Endothelial cell of umbilical vein (primary cell): ENCODE measurements around the gene SS18L1. TPM values are rescaled to one million over a fixed set of nuclear protein-coding genes. Genes with fewer than 3 reads are reported as not detected.

ENCODE experiments used
- BruUV-seq: library from RNA; stranded (reverse); fragments of 400-500 nt; replicated peaks from 2 replicates; lab custom pipeline; 2021; lab: Mats Ljungman, UMichigan
- CTCF ChIA-PET: fragments of 300-600, 350-600 bp; sonication (Branson Sonifier 250); formaldehyde crosslinking; loops from one replicate; lab custom pipeline; 2021; ENCODE audit warnings: antibody characterized with exemption, inconsistent platforms; lab: Charles Lee
- POLR2A ChIA-PET: fragments of 300-600, 350-600 bp; sonication (Branson Sonifier 250); formaldehyde crosslinking; loops from one replicate; lab custom pipeline; 2021; ENCODE audit warnings: antibody characterized with exemption, inconsistent platforms; lab: Charles Lee
- DNase-seq: peaks from one replicate; pipeline ENCODE4 v3.0.0-alpha.2; 2011; ENCODE audit warnings: low read depth, low spot score
- FAIRE-seq: peaks from 2 replicates; lab custom pipeline; 2011; peaks lifted over from hg19 to GRCh38; lab: Jason Lieb, UNC
- H2AFZ ChIP-seq: 2 replicates; pipeline ENCODE4 v1.6.0; 2012; ENCODE audit warnings: low read depth, low read length, control low read depth, inconsistent platforms
- H3K27ac ChIP-seq: 2 replicates; pipeline ENCODE4 v1.5.1; 2011; ENCODE audit warnings: low read depth, mild to moderate bottlenecking, control low read depth, low read length, moderate library complexity; ENCODE audit not compliant: insufficient read depth
- H3K27me3 ChIP-seq, 2 experiments: 2 replicates each; pipeline versions ENCODE4 v1.6.0 to v1.6.1; 2011; ENCODE audit warnings: low read length in 2 of 2, mixed read lengths in 1 of 2; ENCODE audit not compliant: control insufficient read depth in 2 of 2, insufficient read depth in 2 of 2
- H3K36me3 ChIP-seq, 2 experiments: 2 replicates in 1 of 2; 3 replicates in 1 of 2; pipeline ENCODE4 v1.5.1; 2011; ENCODE audit warnings: low read length in 2 of 2, mild to moderate bottlenecking in 1 of 2, moderate library complexity in 1 of 2; ENCODE audit not compliant: control insufficient read depth in 2 of 2, insufficient read depth in 2 of 2; ENCODE audit errors: extremely low read depth in 1 of 2
- H3K4me1 ChIP-seq: 3 replicates; pipeline ENCODE4 v1.5.1; 2011; ENCODE audit warnings: mild to moderate bottlenecking, low read length; ENCODE audit not compliant: control insufficient read depth, insufficient read depth; ENCODE audit errors: extremely low read depth
- H3K4me2 ChIP-seq: 2 replicates; pipeline ENCODE4 v1.6.1; 2011; ENCODE audit warnings: low read length, control low read depth, mixed read lengths; ENCODE audit not compliant: insufficient read depth
- H3K4me3 ChIP-seq, 3 experiments: fragments of 200-600 bp in 1 of 3; sonication (generic), shearing (Covaris generic) in 1 of 3; replicated peaks in 1 of 3; 2 replicates each; pipeline ENCODE4 v1.5.1; 2011 to 2016; ENCODE audit warnings: control low read depth in 3 of 3, low read length in 3 of 3, mild to moderate bottlenecking in 2 of 3, inconsistent platforms in 1 of 3, low read depth in 1 of 3, moderate library complexity in 1 of 3; ENCODE audit not compliant: insufficient read depth in 1 of 3
- H3K79me2 ChIP-seq: 2 replicates; pipeline ENCODE4 v1.6.0; 2012; ENCODE audit warnings: low read length, inconsistent platforms; ENCODE audit not compliant: control insufficient read depth, insufficient read depth
- H3K9ac ChIP-seq: replicated peaks from 2 replicates; pipeline ENCODE3; 2011; ENCODE audit warnings: low read length, control low read depth; ENCODE audit not compliant: insufficient read depth; ENCODE audit errors: extremely low read depth
- H3K9me1 ChIP-seq: replicated peaks from 3 replicates; pipeline ENCODE4 v1.6.0; 2011; ENCODE audit warnings: mild to moderate bottlenecking, low read length; ENCODE audit not compliant: control insufficient read depth, insufficient read depth; ENCODE audit errors: extremely low read depth
- H3K9me3 ChIP-seq: replicated peaks from 2 replicates; pipeline ENCODE4 v1.5.1; 2012; ENCODE audit warnings: low read length, inconsistent platforms; ENCODE audit not compliant: control insufficient read depth, insufficient read depth
- H4K20me1 ChIP-seq: replicated peaks from 2 replicates; pipeline ENCODE3; 2011; ENCODE audit warnings: mild to moderate bottlenecking, low read length; ENCODE audit not compliant: control insufficient read depth, insufficient read depth; ENCODE audit errors: extremely low read depth
- EZH2 ChIP-seq: IDR thresholded peaks from 2 replicates; pipeline ENCODE4 v1.6.1; 2012; ENCODE audit warnings: borderline replicate concordance, low read depth, mild to moderate bottlenecking, moderate library complexity, low read length, inconsistent platforms; ENCODE audit not compliant: severe bottlenecking
- FOS ChIP-seq: IDR thresholded peaks from 2 replicates; pipeline ENCODE4 v1.6.1; 2011; ENCODE audit warnings: mild to moderate bottlenecking, low read length, moderate library complexity, borderline replicate concordance; ENCODE audit not compliant: insufficient read depth
- GATA2 ChIP-seq: IDR thresholded peaks from 2 replicates; pipeline ENCODE4 v1.7.0; 2011; ENCODE audit warnings: low read depth, mild to moderate bottlenecking, moderate library complexity, mixed read lengths, low read length; ENCODE audit not compliant: insufficient read length, insufficient read depth
- JUN ChIP-seq: IDR thresholded peaks from 2 replicates; pipeline ENCODE4 v1.6.1; 2011; ENCODE audit warnings: borderline replicate concordance, low read depth; ENCODE audit not compliant: insufficient read length, insufficient read depth
- MYC ChIP-seq: IDR thresholded peaks from one replicate; pipeline ENCODE4 v1.6.1; 2011; ENCODE audit warnings: mild to moderate bottlenecking, low read depth, low read length
- POLR2A ChIP-seq: IDR thresholded peaks from 2 replicates; pipeline ENCODE4 v1.6.1; 2012; ENCODE audit warnings: low read depth, mild to moderate bottlenecking, control low read depth, low read length
- POLR2AphosphoS5 ChIP-seq: IDR thresholded peaks from 2 replicates; pipeline ENCODE4 v1.6.1; 2012; ENCODE audit warnings: low read depth, mild to moderate bottlenecking, control low read depth, low read length, moderate library complexity; ENCODE audit not compliant: insufficient read depth
- dilution Hi-C: fragments of 300-500 bp; cut with MboI; formaldehyde crosslinking; loops from one replicate; pipeline ENCODE4 v1.15.0; 2019; ENCODE audit warnings: low sequenced_read_pairs; ENCODE audit not compliant: extremely low pct_ligation_motif_present
- intact Hi-C: fragments of 100-400 bp; cut with micrococcal nuclease; formaldehyde crosslinking; loops from one replicate; pipeline ENCODE4 v1.10.0; 2022
- polyA plus RNA-seq, 4 experiments: library from polyadenylated mRNA; depleted of rRNA in 3 of 4; stranded (reverse) in 3 of 4; unstranded in 1 of 4; fragments of >200 nt; gene quantifications; 2 replicates each; pipeline versions ENCODE4 v1.2.1 to v1.2.3, GENCODE V29; 2011 to 2012; ENCODE audit warnings: missing spikeins in 1 of 4
- total RNA-seq: library from RNA; stranded (reverse); gene quantifications from 2 replicates; pipeline ENCODE4 v1.2.3, GENCODE V29; 2021
- TF ChIP-seq, protein P1 (sequence below), 2 donors: IDR thresholded peaks; 1 replicate in 1 of 2; 2 replicates in 1 of 2; pipeline ENCODE4 v1.5.1; 2011; ENCODE audit warnings: low read length in 2 of 2, mild to moderate bottlenecking in 2 of 2, moderate library complexity in 2 of 2, control low read depth in 1 of 2, inconsistent platforms in 1 of 2, low read depth in 1 of 2; ENCODE audit not compliant: insufficient read depth in 1 of 2; ENCODE audit errors: extremely low read depth in 1 of 2
- TF ChIP-seq, protein P2 (sequence below): IDR thresholded peaks from 2 replicates; pipeline ENCODE4 v1.6.1; 2011; ENCODE audit not compliant: insufficient read depth, insufficient read length

SS18L1 gene
- total and polyA plus RNA-seq, 2 donors (not counting 3 experiments of a cell fraction or from before 2014, with no cell fraction given) = 15.4 to 21.7 TPM

DNA sequence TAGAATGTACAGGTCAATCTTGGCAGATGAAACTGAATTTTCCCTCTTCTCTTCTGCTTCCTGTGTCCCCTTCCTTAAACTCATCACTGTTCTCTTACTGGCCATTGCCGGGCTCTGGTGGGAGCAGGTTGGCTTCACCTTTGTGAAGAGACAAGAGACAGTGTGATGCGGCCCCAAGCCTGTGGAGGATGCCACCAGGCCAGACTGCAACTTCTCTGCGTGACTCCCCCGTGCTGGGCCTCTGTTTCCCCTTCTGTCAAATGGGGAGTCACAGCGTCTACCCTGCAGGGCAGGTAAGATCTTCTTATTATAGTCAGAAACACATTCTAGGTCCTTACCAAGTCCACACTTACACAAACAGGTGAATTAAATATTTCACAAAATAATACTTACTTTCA is 23.2 kb upstream of the SS18L1 start:
- no peak overlapping the region for H3K27ac ChIP-seq
- no TSS peak for BruUV-seq
- no peaks in the 10 kb centered on the region for H3K9me1 ChIP-seq
- H3K27me3 ChIP-seq = peaks cover 9 to 17% of the 10 kb centered on the region in 2 experiments
- H3K4me2 ChIP-seq = no peak overlapping the region
- intact Hi-C loops = loop anchor here (5.0 kb wide), 2 partner anchors 93 to 108 kb away; no protein-coding TSS in a partner anchor
- H3K79me2 ChIP-seq = peaks cover 16% of the 10 kb centered on the region
- FAIRE-seq = no peak
- H2AFZ ChIP-seq = no peak overlapping the region
- H4K20me1 ChIP-seq = no peaks in the 10 kb centered on the region
- peaks cover 0 to 7% of the 10 kb centered on the region in 2 experiments for H3K36me3 ChIP-seq
- H3K9me3 ChIP-seq = no peaks in the 10 kb centered on the region
- ChIA-PET CTCF (interaction anchor here (0.6 to 3.1 kb wide), 3 partner anchors 47 to 110 kb away, joined by 4 to 22 read pairs (median 10); no protein-coding TSS in a partner anchor), POLR2A (no interaction called here)
- TF ChIP-seq, protein P1, sequence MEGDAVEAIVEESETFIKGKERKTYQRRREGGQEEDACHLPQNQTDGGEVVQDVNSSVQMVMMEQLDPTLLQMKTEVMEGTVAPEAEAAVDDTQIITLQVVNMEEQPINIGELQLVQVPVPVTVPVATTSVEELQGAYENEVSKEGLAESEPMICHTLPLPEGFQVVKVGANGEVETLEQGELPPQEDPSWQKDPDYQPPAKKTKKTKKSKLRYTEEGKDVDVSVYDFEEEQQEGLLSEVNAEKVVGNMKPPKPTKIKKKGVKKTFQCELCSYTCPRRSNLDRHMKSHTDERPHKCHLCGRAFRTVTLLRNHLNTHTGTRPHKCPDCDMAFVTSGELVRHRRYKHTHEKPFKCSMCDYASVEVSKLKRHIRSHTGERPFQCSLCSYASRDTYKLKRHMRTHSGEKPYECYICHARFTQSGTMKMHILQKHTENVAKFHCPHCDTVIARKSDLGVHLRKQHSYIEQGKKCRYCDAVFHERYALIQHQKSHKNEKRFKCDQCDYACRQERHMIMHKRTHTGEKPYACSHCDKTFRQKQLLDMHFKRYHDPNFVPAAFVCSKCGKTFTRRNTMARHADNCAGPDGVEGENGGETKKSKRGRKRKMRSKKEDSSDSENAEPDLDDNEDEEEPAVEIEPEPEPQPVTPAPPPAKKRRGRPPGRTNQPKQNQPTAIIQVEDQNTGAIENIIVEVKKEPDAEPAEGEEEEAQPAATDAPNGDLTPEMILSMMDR (IDR thresholded peaks at IDR 0.05; ENCODE audit: extremely low read depth in 1 of 2, insufficient read depth in 1 of 2, low read depth in 1 of 2, low read length in 2 of 2) = no peak
- TF ChIP-seq FOS = no peak
- TF ChIP-seq, protein P2, sequence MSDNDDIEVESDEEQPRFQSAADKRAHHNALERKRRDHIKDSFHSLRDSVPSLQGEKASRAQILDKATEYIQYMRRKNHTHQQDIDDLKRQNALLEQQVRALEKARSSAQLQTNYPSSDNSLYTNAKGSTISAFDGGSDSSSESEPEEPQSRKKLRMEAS = no peak
- no peak for TF ChIP-seq EZH2
- TF ChIP-seq POLR2AphosphoS5 = no peak
- no peak for TF ChIP-seq POLR2A
- no peak for TF ChIP-seq MYC
- TF ChIP-seq JUN = no peak
- no peak for TF ChIP-seq GATA2
- no peak overlapping the region for H3K4me3 ChIP-seq
- no peak overlapping the region for H3K9ac ChIP-seq
- no peak for DNase-seq
- dilution Hi-C loops = no loop called here
- H3K4me1 ChIP-seq = peaks cover 11% of the 10 kb centered on the region
